GM12878 (cell line): ENCODE measurements around the gene SUV39H1. TPM values are rescaled to one million over a fixed set of nuclear protein-coding genes. Genes with fewer than 3 reads are reported as not detected.

Experiments used
- ATAC-seq: fragments of 200-7000 bp; cut with Tn5 transposase; 3 replicates; pipeline ENCODE4 v1.9.1; 2020; ENCODE audit warnings: mild to moderate bottlenecking, moderate library complexity
- BruUV-seq: library from RNA; stranded (reverse); fragments of 400-500 nt; replicated peaks from 2 replicates; lab custom pipeline; 2021; lab: Mats Ljungman, UMichigan
- CTCF ChIA-PET: fragments of 300-600 bp; sonication (Branson Sonifier 250); formaldehyde crosslinking; extraction: SDS; loops from one replicate; lab custom pipeline; 2021; ENCODE audit warnings: inconsistent platforms; lab: Yijun Ruan, JAX
- POLR2A ChIA-PET: fragments of 350-600 bp; formaldehyde crosslinking; extraction: SDS; loops from one replicate; lab custom pipeline; 2021; ENCODE audit warnings: inconsistent platforms; lab: Charles Lee
- RAD21 ChIA-PET: fragments of 300-600 bp; sonication (Branson Sonifier 250); formaldehyde crosslinking; loops from one replicate; lab custom pipeline; 2023; ENCODE audit warnings: antibody characterized with exemption; ENCODE audit not compliant: unreplicated experiment; lab: Charles Lee
- SMC1A ChIA-PET: fragments of 300-600 bp; sonication (Branson Sonifier 250); formaldehyde crosslinking; loops from one replicate; lab custom pipeline; 2023; ENCODE audit not compliant: unreplicated experiment, uncharacterized antibody; lab: Charles Lee
- DNase-seq: peaks from one replicate; pipeline ENCODE4 v3.0.0-alpha.2; 2011; ENCODE audit warnings: low read depth, low spot score
- FAIRE-seq: peaks from 3 replicates; lab custom pipeline; 2011; peaks lifted over from hg19 to GRCh38; lab: Jason Lieb, UNC
- H2AFZ ChIP-seq: 2 replicates; pipeline ENCODE4 v1.6.0; 2011; ENCODE audit warnings: low read depth, low read length, control low read depth; ENCODE audit not compliant: control insufficient read depth
- H3K27ac ChIP-seq: 2 replicates; pipeline ENCODE4 v1.5.1; 2011; ENCODE audit warnings: control low read depth; ENCODE audit not compliant: control insufficient read depth, insufficient read depth
- H3K27me3 ChIP-seq, 2 experiments: replicated peaks in 1 of 2; 2 replicates each; pipeline versions ENCODE4 v1.6.0 to v1.6.1; 2011; ENCODE audit warnings: low read length in 1 of 2; ENCODE audit not compliant: control insufficient read depth in 2 of 2, insufficient read depth in 2 of 2
- H3K36me3 ChIP-seq, 2 experiments: 2 replicates each; pipeline ENCODE4 v1.5.1; 2011; ENCODE audit warnings: low read length in 1 of 2; ENCODE audit not compliant: control insufficient read depth in 2 of 2, insufficient read depth in 2 of 2
- H3K4me1 ChIP-seq: 2 replicates; pipeline ENCODE4 v1.6.1; 2011; ENCODE audit warnings: mild to moderate bottlenecking, low read length, moderate library complexity, mixed read lengths; ENCODE audit not compliant: control insufficient read depth, insufficient read depth
- H3K4me2 ChIP-seq: 2 replicates; pipeline ENCODE4 v1.6.0; 2011; ENCODE audit warnings: control low read depth; ENCODE audit not compliant: control insufficient read depth, insufficient read depth
- H3K4me3 ChIP-seq: fragments of 200-600 bp; sonication (generic); 2 replicates; pipeline ENCODE4 v1.5.1; 2016
- H3K79me2 ChIP-seq: 2 replicates; pipeline ENCODE4 v1.6.0; 2011; ENCODE audit warnings: low read length; ENCODE audit not compliant: control insufficient read depth, insufficient read depth
- H3K9ac ChIP-seq: 2 replicates; pipeline ENCODE4 v1.8.0; 2011; ENCODE audit warnings: low read length, control low read depth, mixed read lengths; ENCODE audit not compliant: control insufficient read depth, insufficient read depth
- H3K9me3 ChIP-seq: replicated peaks from 3 replicates; pipeline ENCODE4 v1.5.1; 2011; ENCODE audit warnings: mild to moderate bottlenecking, low read length; ENCODE audit not compliant: control insufficient read depth, insufficient read depth
- H4K20me1 ChIP-seq: 2 replicates; pipeline ENCODE4 v1.6.0; 2011; ENCODE audit not compliant: control insufficient read depth, insufficient read depth
- BMI1 ChIP-seq: fragments of 450-650 bp; IDR thresholded peaks from 2 replicates; pipeline ENCODE4 v1.6.1; 2016; ENCODE audit warnings: mild to moderate bottlenecking, moderate library complexity, borderline replicate concordance
- FOXK2 ChIP-seq: fragments of 450-650 bp; IDR thresholded peaks from 2 replicates; pipeline ENCODE4 v1.6.1; 2017; ENCODE audit warnings: mild to moderate bottlenecking, moderate library complexity
- IKZF1 ChIP-seq: fragments of 450-650 bp; conservative IDR thresholded peaks from 2 replicates; pipeline ENCODE4 v1.6.1; 2017; ENCODE audit warnings: antibody characterized with exemption, mild to moderate bottlenecking
- PAX8 ChIP-seq: fragments of 450-650 bp; IDR thresholded peaks from 2 replicates; pipeline ENCODE4 v1.6.1; 2017; ENCODE audit warnings: mild to moderate bottlenecking, moderate library complexity
- SPI1 ChIP-seq: IDR thresholded peaks from 2 replicates; pipeline ENCODE4 v1.6.1; 2011; ENCODE audit warnings: low read depth, mild to moderate bottlenecking, low read length, moderate library complexity, borderline replicate concordance; ENCODE audit not compliant: insufficient read depth
- STAT3 ChIP-seq: IDR thresholded peaks from 2 replicates; pipeline ENCODE4 v1.6.1; 2011; ENCODE audit warnings: low read depth, low read length, improper control_type of control experiment
- TCF12 ChIP-seq: IDR thresholded peaks from 2 replicates; pipeline ENCODE4 v1.6.1; 2011; ENCODE audit warnings: low read depth, mild to moderate bottlenecking, low read length
- WGBS: methylation state at CpG from one replicate; pipeline ENCODE4 v1.1.6; 2016; ENCODE audit warnings: low lambda C conversion rate; ENCODE audit not compliant: insufficient replicate concordance, insufficient coverage; ENCODE audit errors: missing lambda C conversion rate; 5-methylcytosine and 5-hydroxymethylcytosine counted together
- in situ Hi-C: fragments of 300-500 bp; cut with MboI; formaldehyde crosslinking; loops from 9 replicates; pipeline ENCODE4 v1.14.3; 2018; ENCODE audit warnings: mixed read lengths
- intact Hi-C: fragments of 100-400 bp; cut with micrococcal nuclease; formaldehyde crosslinking; loops from one replicate; pipeline ENCODE4 v1.14.2; 2022; ENCODE audit not compliant: unreplicated experiment
- polyA plus RNA-seq, 11 experiments: library from polyadenylated mRNA; depleted of rRNA in 4 of 11; unstranded in 6 of 11; stranded (reverse) in 5 of 11; fragments of >200 nt; fragmentation: Nextera tagmentation in 4 of 11; fragmentation: Illumina TruSeq in 1 of 11; extraction: Ambion mirVana in 4 of 11; extraction: Trizol in 1 of 11; gene quantifications; 1 replicate in 1 of 11; 2 replicates in 10 of 11; pipeline versions ENCODE4 v1.2.1 to v1.2.3, GENCODE V29; 2011 to 2016; ENCODE audit warnings: inconsistent platforms in 2 of 11, missing spikeins in 2 of 11, low read depth in 1 of 11
- total RNA-seq, 4 experiments: library from RNA; depleted of rRNA in 3 of 4; stranded (reverse); fragments of >200 nt in 3 of 4; fragmentation: Illumina TruSeq in 1 of 4; extraction: Trizol in 1 of 4; gene quantifications; 2 replicates each; pipeline versions ENCODE4 v1.2.1 to v1.2.3, GENCODE V29; 2013 to 2021
- TF ChIP-seq, protein P1 (sequence below): IDR thresholded peaks from 2 replicates; pipeline ENCODE4 v1.6.1; 2012; ENCODE audit warnings: mild to moderate bottlenecking, low read depth, low read length

The SUV39H1 gene
- total and polyA plus RNA-seq, 10 of the 15 experiments (the other 5 are each of a cell fraction or from before 2014, with no cell fraction given), result 4.9 to 33.2 (median 17.1) TPM

DNA sequence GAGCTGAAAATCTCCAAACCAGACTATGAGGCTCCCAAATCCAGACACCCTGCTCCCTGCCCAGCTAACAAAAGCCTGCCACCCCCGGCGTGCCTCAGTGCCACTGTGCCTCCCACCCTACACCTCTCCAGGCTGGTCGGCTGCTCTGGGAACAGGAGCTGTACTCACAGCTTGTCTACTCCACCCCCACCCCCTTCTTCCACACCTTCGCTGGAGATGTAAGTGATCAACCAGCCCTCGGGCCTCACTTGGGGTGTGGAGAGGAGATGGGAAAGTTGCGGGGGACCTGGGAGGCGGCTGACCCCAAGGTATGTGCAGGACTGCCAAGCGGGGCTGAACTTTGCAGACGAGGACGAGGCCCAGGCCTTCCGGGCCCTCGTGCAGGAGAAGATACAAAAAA is 11.1 kb upstream of the SUV39H1 start:
- H3K36me3 ChIP-seq, result no peaks in the 10 kb centered on the region; a peak in 1 of 4 replicates
- H3K9ac ChIP-seq, result no peak overlapping the region
- no peaks in the 10 kb centered on the region for H3K9me3 ChIP-seq
- TF ChIP-seq BMI1, result no peak
- no peak for TF ChIP-seq FOXK2
- TF ChIP-seq, protein P1, sequence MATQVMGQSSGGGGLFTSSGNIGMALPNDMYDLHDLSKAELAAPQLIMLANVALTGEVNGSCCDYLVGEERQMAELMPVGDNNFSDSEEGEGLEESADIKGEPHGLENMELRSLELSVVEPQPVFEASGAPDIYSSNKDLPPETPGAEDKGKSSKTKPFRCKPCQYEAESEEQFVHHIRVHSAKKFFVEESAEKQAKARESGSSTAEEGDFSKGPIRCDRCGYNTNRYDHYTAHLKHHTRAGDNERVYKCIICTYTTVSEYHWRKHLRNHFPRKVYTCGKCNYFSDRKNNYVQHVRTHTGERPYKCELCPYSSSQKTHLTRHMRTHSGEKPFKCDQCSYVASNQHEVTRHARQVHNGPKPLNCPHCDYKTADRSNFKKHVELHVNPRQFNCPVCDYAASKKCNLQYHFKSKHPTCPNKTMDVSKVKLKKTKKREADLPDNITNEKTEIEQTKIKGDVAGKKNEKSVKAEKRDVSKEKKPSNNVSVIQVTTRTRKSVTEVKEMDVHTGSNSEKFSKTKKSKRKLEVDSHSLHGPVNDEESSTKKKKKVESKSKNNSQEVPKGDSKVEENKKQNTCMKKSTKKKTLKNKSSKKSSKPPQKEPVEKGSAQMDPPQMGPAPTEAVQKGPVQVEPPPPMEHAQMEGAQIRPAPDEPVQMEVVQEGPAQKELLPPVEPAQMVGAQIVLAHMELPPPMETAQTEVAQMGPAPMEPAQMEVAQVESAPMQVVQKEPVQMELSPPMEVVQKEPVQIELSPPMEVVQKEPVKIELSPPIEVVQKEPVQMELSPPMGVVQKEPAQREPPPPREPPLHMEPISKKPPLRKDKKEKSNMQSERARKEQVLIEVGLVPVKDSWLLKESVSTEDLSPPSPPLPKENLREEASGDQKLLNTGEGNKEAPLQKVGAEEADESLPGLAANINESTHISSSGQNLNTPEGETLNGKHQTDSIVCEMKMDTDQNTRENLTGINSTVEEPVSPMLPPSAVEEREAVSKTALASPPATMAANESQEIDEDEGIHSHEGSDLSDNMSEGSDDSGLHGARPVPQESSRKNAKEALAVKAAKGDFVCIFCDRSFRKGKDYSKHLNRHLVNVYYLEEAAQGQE, result no peak
- no peak for TF ChIP-seq TCF12
- TF ChIP-seq IKZF1, result no peak
- no peak for TF ChIP-seq STAT3
- no peak for TF ChIP-seq SPI1
- TF ChIP-seq PAX8, result no peak
- no peak overlapping the region for H3K27ac ChIP-seq
- ChIA-PET CTCF (interaction anchor here (2.0 kb wide), 1 partner anchor 37 kb away, joined by 5 read pairs; no protein-coding TSS in a partner anchor), RAD21 (interaction anchor here (1.2 kb wide), 1 partner anchor 273 kb away, joined by 3 read pairs; no protein-coding TSS in a partner anchor), POLR2A (interaction anchor here (0.5 kb wide), 1 partner anchor 1453 kb away, joined by 4 read pairs; the partner anchor contains the start of gene USP11), SMC1A (interaction anchor here (1.3 to 1.5 kb wide), 2 partner anchors 11 to 37 kb away, joined by 3 read pairs; partner anchors contain the start of gene SUV39H1)
- H4K20me1 ChIP-seq, result no peaks in the 10 kb centered on the region
- no peaks in the 10 kb centered on the region for H3K27me3 ChIP-seq
- WGBS, result 69% methylated on average over 11 of the region's 12 CpGs
- no peak for DNase-seq
- H3K4me2 ChIP-seq, result peak overlapping the region; percentile 52
- in situ Hi-C loops (no loop called here), intact Hi-C loops (no loop called here)
- H3K4me3 ChIP-seq, result peak overlapping the region; percentile 79; the same call in 1 of the 2 replicates
- no peak for FAIRE-seq
- H3K79me2 ChIP-seq, result peaks cover 26% of the 10 kb centered on the region
- no peak overlapping the region for H2AFZ ChIP-seq
- ATAC-seq, result no peak
- no TSS peak for BruUV-seq
- 0 out of 2 replicates have a peak, but pooled peaks cover 2% of the 10 kb centered on the region for H3K4me1 ChIP-seq
